H1 (cell line): ENCODE data around the gene ARMS2. TPM values are rescaled to one million over a fixed set of nuclear protein-coding genes. Genes with fewer than 3 reads are reported as not detected.

Experiments
- ASH2L ChIP-seq: fragments of 200-600, 300-600 bp; sonication (generic); IDR thresholded peaks from one replicate; pipeline ENCODE4 v1.7.1; 2017; ENCODE audit warnings: low read length
- ATF2 ChIP-seq: IDR thresholded peaks from 2 replicates; pipeline ENCODE4 v1.6.1; 2012; ENCODE audit warnings: low read length, inconsistent platforms
- BRCA1 ChIP-seq: IDR thresholded peaks from 2 replicates; pipeline ENCODE4 v1.6.1; 2012; ENCODE audit warnings: low read depth, low read length, improper control_type of control experiment
- CBX8 ChIP-seq: fragments of 300-800, 300-1000 bp; sonication (generic); IDR thresholded peaks from 2 replicates; pipeline ENCODE4 v1.7.1; 2016; ENCODE audit warnings: low read depth, low read length, borderline replicate concordance
- CREB1 ChIP-seq: IDR thresholded peaks from 2 replicates; pipeline ENCODE4 v1.6.1; 2012; ENCODE audit warnings: inconsistent platforms
- HDAC2 ChIP-seq, 2 experiments: fragments of 300-600 bp in 1 of 2; sonication (generic) in 1 of 2; IDR thresholded peaks; 2 replicates each; pipeline ENCODE4 v1.6.1; 2011 to 2012; ENCODE audit warnings: low read depth in 2 of 2, low read length in 2 of 2, mild to moderate bottlenecking in 2 of 2, moderate library complexity in 2 of 2, borderline replicate concordance in 1 of 2, inconsistent platforms in 1 of 2
- SIN3A ChIP-seq, 2 experiments: IDR thresholded peaks in 1 of 2; conservative IDR thresholded peaks in 1 of 2; 2 replicates each; pipeline ENCODE4 v1.6.1; 2011 to 2012; ENCODE audit warnings: low read length in 2 of 2, improper control_type of control experiment in 1 of 2, low read depth in 1 of 2, mild to moderate bottlenecking in 1 of 2
- TAF1 ChIP-seq: IDR thresholded peaks from 2 replicates; pipeline ENCODE4 v1.6.1; 2011; ENCODE audit warnings: mild to moderate bottlenecking, low read depth, low read length
- TBP ChIP-seq: IDR thresholded peaks from 2 replicates; pipeline ENCODE4 v1.6.1; 2011; ENCODE audit warnings: low read depth, low read length, improper control_type of control experiment
- TCF12 ChIP-seq: IDR thresholded peaks from 2 replicates; pipeline ENCODE4 v1.6.1; 2011; ENCODE audit warnings: low read depth, mild to moderate bottlenecking, low read length
- polyA plus RNA-seq, 7 experiments: library from polyadenylated mRNA; depleted of rRNA in 3 of 7; stranded (reverse) in 5 of 7; unstranded in 2 of 7; fragments of >200 nt in 5 of 7; fragments of 200-250 nt in 2 of 7; gene quantifications; 1 replicate in 5 of 7; 2 replicates in 1 of 7; 4 replicates in 1 of 7; pipeline versions ENCODE4 v1.2.1 to v1.2.3, GENCODE V29; 2011 to 2013; ENCODE audit warnings: missing spikeins in 2 of 7, mixed read lengths in 2 of 7
- total RNA-seq: library from RNA; stranded (reverse); fragmentation: NEBNext Ultra II Directional; extraction: Animal tissue kit (Norgen Biotek cat#: 25700); gene quantifications from 2 replicates; pipeline ENCODE4 v1.2.1, GENCODE V29; 2021

Gene ARMS2
- total and polyA plus RNA-seq, 2 of the 8 experiments (the other 6 are each of a cell fraction or from before 2014, with no cell fraction given), result not detected

DNA sequence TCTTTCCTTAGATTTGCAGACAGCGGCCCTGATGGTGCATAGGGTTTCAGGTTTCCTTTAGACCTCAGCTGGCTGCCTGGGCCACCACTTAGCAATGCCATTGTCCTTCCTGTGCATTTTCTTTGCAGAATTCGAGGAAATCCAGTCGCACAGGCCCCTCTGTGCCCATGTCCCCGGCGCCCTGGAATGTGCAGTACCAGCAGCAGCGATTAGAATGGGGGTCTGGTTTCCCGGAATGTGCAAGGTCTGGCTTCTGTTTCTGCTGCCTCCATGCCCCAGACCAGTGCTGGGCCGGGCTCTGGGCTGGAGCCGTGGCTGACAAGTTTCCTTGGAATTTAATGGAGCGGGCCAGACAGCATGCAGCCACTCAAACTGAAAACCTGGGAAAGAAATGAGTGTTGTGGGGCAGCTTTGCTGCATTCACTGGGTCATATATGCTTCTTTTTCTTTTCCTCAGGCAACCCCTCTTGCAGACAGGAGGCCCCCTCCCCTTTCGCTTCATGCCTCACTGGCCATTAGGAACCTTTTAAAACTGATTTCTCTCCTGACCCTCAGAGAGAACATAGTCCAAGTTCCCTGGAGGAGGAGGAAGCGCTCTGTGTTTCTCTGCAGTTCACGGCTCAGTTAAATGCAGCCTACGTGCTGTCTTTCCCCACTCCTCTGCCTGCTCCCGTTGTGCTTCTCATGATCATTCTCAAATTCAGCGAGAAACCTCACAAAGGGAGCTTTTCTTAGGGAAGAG is 21.3 kb downstream of the ARMS2 start (continued):
- TF ChIP-seq BRCA1 (no peak), SIN3A (conservative IDR thresholded peaks at IDR 0.05 in 1 of 2, IDR thresholded peaks at IDR 0.05 in 1 of 2; ENCODE audit: low read depth in 1 of 2, low read length in 2 of 2) (no peak), CBX8 (no peak), ASH2L (no peak), TAF1 (no peak), CREB1 (no peak), TBP (no peak), HDAC2 (IDR thresholded peaks at IDR 0.05; ENCODE audit: borderline replicate concordance in 1 of 2, low read depth in 2 of 2, low read length in 2 of 2) (no peak), ATF2 (no peak), TCF12 (no peak)
